Activated T-helper 9 cell treated with anti-CD3 and anti-CD28 coated beads, Interleukin-2, amount 50 U/mL, for 16 hours (primary cell): ENCODE results near the gene PAX4.
A peak's percentile ranks its signal among the peaks of the same experiment; 100 is the strongest.

Experiments
- DNase-seq: peaks from one replicate; pipeline ENCODE4 v3.0.0-alpha.2; 2020; ENCODE audit warnings: low read depth

The PAX4 gene

GRCh38 chr7:127618042-127618441, at the start of gene PAX4:
PAX4 (minus strand) TSS chr7:127618142; CDS start chr7:127615928, 2,214 bp downstream.
- DNase-seq: no peak

GRCh38 chr7:127667017-127667670, 49.2 kb upstream of the PAX4 start:
- DNase-seq: no peak

- no peak for DNase-seq
These were observed 48.7 kb upstream of the PAX4 start for GRCh38 chr7:127666602-127667001.

GRCh38 chr7:127665922-127666321, 48.0 kb upstream of the PAX4 start:
- no peak for DNase-seq

GRCh38 chr7:127658970-127659630, 41.2 kb upstream of the PAX4 start:
- no peak for DNase-seq

GRCh38 chr7:127657500-127657899, 39.6 kb upstream of the PAX4 start:
- DNase-seq: no peak

GRCh38 chr7:127655720-127656119, 37.8 kb upstream of the PAX4 start:
- DNase-seq: no peak

GRCh38 chr7:127654404-127655394, 36.8 kb upstream of the PAX4 start:
- DNase-seq: no peak

GRCh38 chr7:127653396-127653795, 35.5 kb upstream of the PAX4 start:
- no peak for DNase-seq

- DNase-seq: no peak
These were observed 34.6 kb upstream of the PAX4 start for GRCh38 chr7:127652333-127653248.

GRCh38 chr7:127651556-127652332, 33.8 kb upstream of the PAX4 start, which contains the start of gene SND1:
SND1 (plus strand) TSS chr7:127652194; CDS start chr7:127652374, 180 bp downstream.
- peak; percentile 99 for DNase-seq

GRCh38 chr7:127650847-127651555, 33.1 kb upstream of the PAX4 start:
- DNase-seq: no peak

- no peak for DNase-seq
These were observed 31.0 kb upstream of the PAX4 start for GRCh38 chr7:127648986-127649385.

GRCh38 chr7:127647636-127648035, 29.7 kb upstream of the PAX4 start:
- no peak for DNase-seq

GRCh38 chr7:127644484-127644883, 26.5 kb upstream of the PAX4 start:
- no peak for DNase-seq

GRCh38 chr7:127638197-127638596, 20.3 kb upstream of the PAX4 start:
- DNase-seq: no peak

GRCh38 chr7:127635659-127636285, 17.8 kb upstream of the PAX4 start:
- no peak for DNase-seq

- no peak for DNase-seq
These were observed 14.5 kb upstream of the PAX4 start for GRCh38 chr7:127632276-127632910.

GRCh38 chr7:127629268-127629854, 11.4 kb upstream of the PAX4 start:
- no peak for DNase-seq
